Kidney glomerular epithelial cell (primary cell): ENCODE data around the gene CCDC77.
A peak's percentile ranks its signal among the peaks of the same experiment; 100 is the strongest.

Source experiments
- DNase-seq: peaks from one replicate; lab custom pipeline; 2025; lab: John Stamatoyannopoulos, UW

CCDC77 gene

DNA sequence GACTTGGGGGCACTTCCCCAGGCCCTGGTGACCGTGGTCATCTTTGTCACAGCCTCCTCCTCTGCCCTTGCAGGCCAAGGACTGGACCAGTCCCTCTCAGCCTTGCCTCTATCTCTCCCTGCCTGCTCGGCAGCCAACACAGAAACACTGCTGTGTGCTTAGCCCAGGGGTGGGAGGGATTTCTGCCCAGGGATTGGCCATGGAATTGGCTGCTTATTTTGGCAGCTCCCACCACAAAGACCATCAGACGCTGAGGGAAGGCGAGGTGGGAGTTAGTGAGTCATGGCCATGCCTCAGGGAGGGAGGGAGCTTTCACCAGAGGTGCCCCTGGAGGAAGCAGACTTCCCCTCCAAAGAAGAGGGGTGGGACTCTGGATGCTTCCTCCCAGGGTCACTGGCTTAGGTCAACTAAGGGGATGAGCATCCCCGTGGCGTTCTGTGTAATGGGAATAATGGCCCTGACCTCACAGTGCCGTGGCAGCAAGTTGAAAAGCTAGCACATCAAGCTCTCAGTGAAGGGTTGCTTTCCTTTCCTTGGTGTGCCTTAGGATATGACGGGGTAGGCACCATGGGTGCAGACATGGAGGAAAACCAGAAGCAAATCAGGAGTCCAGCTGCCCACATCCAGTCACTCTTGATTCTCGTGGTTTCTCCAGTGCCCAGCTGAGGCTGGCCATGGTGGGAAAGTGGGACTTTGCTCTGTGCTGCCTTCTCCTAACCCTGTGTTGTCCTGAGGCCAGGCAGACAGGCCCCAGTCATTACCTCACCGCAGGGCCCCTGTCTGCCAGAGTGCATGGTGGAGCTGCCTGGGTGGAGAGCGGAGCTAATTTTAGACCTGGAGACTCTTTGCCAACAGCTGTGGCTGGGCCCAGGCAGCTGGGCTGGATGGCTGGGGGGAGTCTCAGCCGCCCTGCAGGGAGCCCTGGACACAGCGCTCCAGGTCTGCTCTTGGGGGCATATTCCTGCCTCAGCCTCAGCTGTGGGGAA lies 79.7 kb downstream of the CCDC77 start:
- peak; percentile 46 for DNase-seq

DNA sequence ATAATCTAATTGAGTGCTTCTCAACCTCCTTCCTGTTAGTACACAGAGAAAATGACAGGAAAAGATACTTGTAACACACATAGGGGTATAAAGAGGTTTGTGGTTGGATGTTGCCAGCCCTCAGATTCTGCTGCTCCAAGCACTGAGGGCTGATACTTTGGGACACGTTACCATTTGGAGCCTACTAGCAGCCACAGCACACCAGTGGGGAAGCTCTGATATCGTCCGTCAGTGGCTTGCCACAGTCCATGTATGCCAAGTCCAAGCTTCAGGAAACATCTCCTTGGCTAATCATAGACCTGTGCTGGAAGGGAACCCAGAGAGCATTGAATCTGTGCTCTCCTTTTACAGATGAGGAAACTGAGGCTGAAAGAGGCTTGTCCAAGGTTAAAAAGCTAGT lies 80.6 kb downstream of the CCDC77 start:
- DNase-seq: no peak

DNA sequence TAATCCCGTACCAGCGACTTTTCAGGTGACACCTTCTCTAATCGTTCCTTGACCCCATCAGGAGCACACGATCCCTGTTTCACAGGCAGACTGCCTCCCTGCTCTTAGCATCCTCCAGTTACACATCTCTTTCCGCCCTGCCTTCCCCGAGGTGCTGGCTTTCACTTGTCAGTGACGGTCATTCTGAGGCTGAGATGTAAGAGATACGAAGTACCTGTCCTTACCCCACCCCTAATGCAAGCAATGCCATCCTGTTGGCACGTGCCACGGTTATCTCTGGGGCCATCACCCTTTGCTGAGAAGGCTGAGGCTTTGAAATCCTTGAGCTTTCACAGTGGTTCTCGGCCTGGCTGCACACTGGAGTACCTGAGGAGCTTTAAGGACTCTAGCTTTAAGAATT lies 82.7 kb downstream of the CCDC77 start:
- DNase-seq: no peak

- DNase-seq: no peak
These were observed 88.8 kb downstream of the CCDC77 start for GRCh38 chr12:490260-490659.
